HG03354 (cell line): ENCODE measurements around the gene ULK3.

Source experiments
- ATAC-seq: cut with Tn5 transposase; IDR thresholded peaks from one replicate; pipeline ENCODE4 v1.9.1; 2021; ENCODE audit warnings: mild to moderate bottlenecking; ENCODE audit not compliant: unreplicated experiment, poor library complexity, severe bottlenecking

Gene ULK3

GRCh38 chr15:74843445-74843828 lies 481 bp upstream of the ULK3 start:
- ATAC-seq: no peak

DNA sequence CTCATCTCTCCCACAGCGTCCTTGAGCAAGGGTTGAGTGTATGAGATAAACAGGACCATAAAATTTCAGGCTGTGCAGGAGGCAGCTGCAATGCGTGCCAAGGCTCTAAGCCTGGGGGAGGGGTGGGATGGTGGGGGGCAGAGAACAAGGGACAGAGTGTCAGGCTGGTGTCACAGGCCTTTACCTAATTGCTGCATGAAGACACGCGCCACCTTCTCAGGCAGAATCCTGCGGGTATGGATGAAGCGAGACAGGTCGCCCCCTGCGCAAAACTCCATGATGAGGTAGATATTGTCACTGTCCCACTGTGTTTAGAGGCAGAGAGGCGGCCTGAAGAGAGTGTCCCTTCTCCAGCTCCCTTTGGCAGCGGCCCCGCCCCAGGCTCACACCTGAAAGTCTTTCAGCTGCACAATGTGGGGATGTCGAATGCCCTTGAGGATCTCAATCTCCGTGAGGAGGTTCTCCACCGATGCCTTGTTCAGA lies 1.0 kb downstream of the ULK3 start:
- no peak for ATAC-seq

- no peak for ATAC-seq
Observed at GRCh38 chr15:74840851-74841775, 1.8 kb downstream of the ULK3 start.

GRCh38 chr15:74839526-74840395 lies 3.2 kb downstream of the ULK3 start:
- no peak for ATAC-seq

- no peak for ATAC-seq
Observed at GRCh38 chr15:74838746-74839525, 4.0 kb downstream of the ULK3 start.

GRCh38 chr15:74838137-74838516 lies 4.8 kb downstream of the ULK3 start:
- no peak for ATAC-seq

DNA sequence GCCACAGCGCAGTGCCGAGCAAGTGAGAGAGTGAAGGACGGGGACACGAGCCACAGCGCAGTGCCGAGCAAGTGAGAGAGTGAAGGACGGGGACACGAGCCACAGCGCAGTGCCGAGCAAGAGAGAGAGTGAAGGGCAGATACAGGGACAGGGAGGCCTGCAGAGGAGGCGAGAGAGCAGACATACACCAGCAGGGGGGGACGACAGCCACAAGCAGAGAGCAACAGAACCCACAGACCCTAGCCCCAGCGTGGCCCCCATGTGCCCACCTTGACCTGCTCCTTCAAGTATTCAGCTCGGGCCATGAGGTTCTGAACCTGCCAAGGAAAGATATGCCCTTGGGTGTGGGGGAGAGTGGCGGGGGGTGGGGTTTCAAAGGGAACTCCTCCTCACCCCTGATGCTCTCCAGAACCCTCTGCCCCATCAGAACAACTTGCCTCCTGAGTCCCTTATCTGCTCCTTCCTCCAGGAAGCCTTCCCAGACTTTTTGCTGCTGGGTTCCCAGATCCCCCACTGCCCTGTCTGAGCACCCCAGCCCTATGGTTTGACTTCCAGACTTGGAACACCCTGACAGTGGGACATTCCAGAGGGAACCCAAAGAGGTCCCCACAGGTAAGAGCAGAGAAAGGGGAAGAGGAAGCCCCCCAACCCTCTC lies 5.3 kb downstream of the ULK3 start:
- ATAC-seq: no peak

GRCh38 chr15:74836846-74837245 lies 6.1 kb downstream of the ULK3 start:
- ATAC-seq: no peak

GRCh38 chr15:74835312-74835823 lies 7.6 kb downstream of the ULK3 start:
- no peak for ATAC-seq

GRCh38 chr15:74833376-74834107 lies 9.4 kb downstream of the ULK3 start:
- no peak for ATAC-seq

DNA sequence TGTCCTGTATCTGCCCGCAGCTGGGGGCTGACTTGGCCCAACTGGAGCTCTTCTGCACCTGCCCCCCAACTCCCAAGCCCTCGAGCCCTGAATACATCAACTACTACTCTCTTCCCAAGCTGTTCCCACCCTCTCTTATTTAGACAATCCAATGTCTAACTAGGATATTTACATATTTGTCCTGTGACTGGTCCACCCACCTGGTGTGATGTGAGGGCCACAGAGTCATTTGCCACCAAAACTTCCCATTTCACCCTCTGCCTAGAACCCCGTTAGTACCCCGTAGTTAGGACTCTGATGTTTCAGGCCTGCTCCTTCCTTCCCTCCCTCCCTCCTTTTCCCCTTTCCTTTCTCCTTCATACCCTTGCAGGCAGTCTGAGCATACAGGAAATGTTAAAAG lies 10.1 kb downstream of the ULK3 start:
- ATAC-seq: no peak

DNA sequence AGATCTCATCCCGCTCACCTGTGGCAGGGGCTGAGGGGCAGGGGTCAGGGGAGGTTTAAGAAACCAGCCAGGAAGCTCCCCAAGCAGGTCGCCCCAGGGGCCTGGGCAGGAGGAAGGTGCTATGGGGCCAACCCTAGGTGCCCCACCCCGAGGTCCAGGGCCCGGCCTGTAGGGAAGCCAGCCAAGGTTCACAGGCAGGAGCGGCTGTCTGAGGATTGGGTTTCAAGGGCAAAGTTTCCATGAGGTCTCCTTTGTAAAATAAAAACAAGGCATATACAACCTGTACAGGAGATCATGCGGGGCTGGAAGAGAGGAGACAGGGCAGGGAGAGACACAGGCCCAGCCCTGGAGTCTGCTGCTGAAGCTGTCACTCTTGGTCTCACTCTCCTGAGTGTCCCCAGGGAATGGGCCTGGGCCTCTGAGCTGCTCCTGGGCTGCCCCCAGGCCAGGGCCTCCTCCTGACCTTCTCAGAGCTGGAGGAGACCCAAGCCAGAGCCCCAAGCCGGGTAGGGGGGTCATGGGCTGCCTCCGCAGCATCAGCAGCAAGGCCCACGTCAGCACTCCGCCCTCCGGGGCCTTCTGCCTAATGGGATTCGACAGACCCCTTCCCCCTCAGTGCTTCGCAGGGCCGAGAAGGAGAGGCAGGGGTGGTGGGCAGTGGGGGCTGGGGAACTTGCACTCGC lies 11.0 kb downstream of the ULK3 start:
- ATAC-seq: no peak

- ATAC-seq: no peak
Observed at GRCh38 chr15:74830868-74831267, 12.1 kb downstream of the ULK3 start.

GRCh38 chr15:74829991-74830390 lies 13.0 kb downstream of the ULK3 start:
- ATAC-seq: no peak

DNA sequence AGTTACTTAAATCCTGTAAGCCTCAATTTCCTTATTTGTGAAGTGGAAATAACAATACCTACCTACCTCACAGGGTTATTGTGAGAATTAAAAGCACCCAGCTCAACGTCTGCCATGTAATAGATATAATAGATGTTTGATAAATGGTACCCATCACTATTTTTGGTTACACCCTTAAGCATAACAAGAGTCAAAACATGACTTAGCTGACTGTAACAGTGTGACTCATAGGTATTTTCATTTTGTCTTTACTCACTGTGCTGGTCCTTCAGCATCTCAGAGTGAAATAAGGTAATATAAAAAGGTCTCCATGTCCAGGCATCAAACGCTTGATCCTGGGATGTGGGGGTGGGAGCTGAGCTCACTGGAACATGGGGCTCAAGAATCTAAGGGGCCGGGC lies 13.5 kb downstream of the ULK3 start:
- no peak for ATAC-seq

DNA sequence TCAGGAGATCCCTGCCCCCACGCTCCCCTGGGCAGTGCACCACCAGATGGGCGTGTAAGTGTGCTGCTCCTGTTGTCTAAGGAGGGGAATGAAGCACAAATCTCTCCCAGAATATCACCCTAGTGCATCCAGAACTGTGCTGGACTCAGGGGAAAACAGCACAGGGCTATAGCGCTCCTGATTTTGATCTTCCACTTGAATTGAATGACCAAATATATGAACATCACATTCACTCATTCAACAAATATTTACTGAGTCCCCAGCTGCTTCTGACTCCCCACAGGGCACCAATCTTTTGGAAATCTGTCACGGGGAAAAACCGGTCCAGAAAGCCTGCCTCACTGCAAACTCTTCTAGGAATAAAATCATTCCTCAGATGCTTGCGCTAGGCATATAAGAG lies 14.1 kb downstream of the ULK3 start:
- ATAC-seq: no peak

DNA sequence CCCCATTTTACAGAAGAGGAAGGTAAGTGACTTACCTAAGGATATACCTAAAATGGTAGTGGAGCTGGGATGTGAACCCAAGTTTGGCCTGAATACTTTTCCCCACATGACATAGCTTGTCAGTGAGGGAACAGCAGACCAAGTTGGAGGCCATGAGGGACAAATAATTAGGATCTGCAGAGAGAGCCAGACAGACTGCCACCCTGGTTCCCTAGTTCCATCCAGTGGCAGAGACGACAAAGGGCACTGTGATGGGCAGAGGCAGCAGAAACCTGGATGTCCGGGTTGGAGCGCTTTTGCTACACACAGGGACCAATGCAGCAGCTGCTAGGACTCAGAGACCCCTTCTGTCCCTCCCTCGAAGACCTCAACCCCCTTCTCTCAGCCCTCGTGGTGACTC lies 15.3 kb downstream of the ULK3 start:
- no peak for ATAC-seq

DNA sequence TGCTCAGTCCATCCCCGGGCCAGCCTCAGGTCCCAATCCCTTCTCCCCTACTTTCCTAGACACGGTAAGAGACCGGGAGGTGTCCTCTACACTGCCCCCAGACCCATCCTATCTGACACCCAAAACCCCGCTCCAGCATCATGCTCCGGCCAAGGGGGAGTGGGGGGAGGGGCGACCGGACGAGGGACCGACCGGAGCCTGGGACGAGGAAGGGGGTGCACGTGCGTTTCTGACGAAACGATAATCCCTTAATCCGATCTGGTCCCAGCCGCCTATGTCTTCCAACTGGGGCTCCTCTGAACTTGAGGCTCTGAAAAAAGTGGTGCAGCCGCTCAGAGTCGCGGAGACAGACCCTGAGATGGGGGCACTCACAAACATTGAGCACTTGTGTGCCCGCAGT lies 16.0 kb downstream of the ULK3 start:
- no peak for ATAC-seq
